ENCODE measurements around the gene ETV5.
A peak's percentile ranks its signal among the peaks of the same experiment; 100 is the strongest.

ETV5 gene

GRCh38 chr3:186108941-186109865 lies at the start of gene ETV5:
TSS of gene ETV5 (minus strand) at chr3:186109089. CDS start at chr3:186105868, 3,221 bp downstream.
- peak within 1 kb of the TSS; percentile 99 for H3K4me2 ChIP-seq (ENCODE audit: low read length)
- H4K20me1 ChIP-seq (ENCODE audit: insufficient read depth, low read length), result peaks cover 23% of the 10 kb centered on the region
- peaks cover 27% of the 10 kb centered on the region for H3K27me3 ChIP-seq (ENCODE audit: low read depth, low read length)
- H3K4me1 ChIP-seq (ENCODE audit: low read length), result peaks cover 52% of the 10 kb centered on the region
- H3K9ac ChIP-seq (ENCODE audit: low read length), result peak within 1 kb of the TSS; percentile 85
- H2AFZ ChIP-seq (ENCODE audit: low read depth, low read length), result peak within 1 kb of the TSS; percentile 93
- H3K79me2 ChIP-seq (ENCODE audit: low read length), result peaks cover 28% of the 10 kb centered on the region
- TF ChIP-seq EZH2phosphoT487 (IDR thresholded peaks at IDR 0.05; ENCODE audit: low read depth) (no peak), CTCF (IDR thresholded peaks at IDR 0.05; ENCODE audit: low read depth, low read length) (no peak)
- peak within 1 kb of the TSS; percentile 92 for H3K4me3 ChIP-seq (ENCODE audit: low read length)
- no peaks in the 10 kb centered on the region for H3K9me3 ChIP-seq (ENCODE audit: insufficient read depth, low read length)
- H3K27ac ChIP-seq (ENCODE audit: low read length), result peak within 1 kb of the TSS; percentile 76
- peaks cover 2% of the 10 kb centered on the region for H3K36me3 ChIP-seq (replicated peaks; ENCODE audit: low read depth, low read length)

GRCh38 chr3:186154641-186155040 lies 45.8 kb upstream of the ETV5 start:
- Histone ChIP-seq H3K4me3 (ENCODE audit: low read length) (no peak overlapping the region), H3K36me3 (replicated peaks; ENCODE audit: low read depth, low read length) (peaks cover 4% of the 10 kb centered on the region), H3K79me2 (ENCODE audit: low read length) (no peaks in the 10 kb centered on the region), H2AFZ (ENCODE audit: low read depth, low read length) (no peak overlapping the region), H3K9ac (ENCODE audit: low read length) (no peak overlapping the region), H3K27me3 (ENCODE audit: low read depth, low read length) (0 out of 2 replicates have a peak, but pooled peaks cover 3% of the 10 kb centered on the region), H3K9me3 (ENCODE audit: insufficient read depth, low read length) (no peaks in the 10 kb centered on the region), H4K20me1 (ENCODE audit: insufficient read depth, low read length) (no peaks in the 10 kb centered on the region), H3K4me2 (ENCODE audit: low read length) (no peak overlapping the region), H3K27ac (ENCODE audit: low read length) (no peak overlapping the region), H3K4me1 (ENCODE audit: low read length) (peaks cover 40% of the 10 kb centered on the region)
- TF ChIP-seq CTCF (IDR thresholded peaks at IDR 0.05; ENCODE audit: low read depth, low read length) (no peak), EZH2phosphoT487 (IDR thresholded peaks at IDR 0.05; ENCODE audit: low read depth) (no peak)

GRCh38 chr3:186152889-186153292 lies 44.0 kb upstream of the ETV5 start:
- Histone ChIP-seq H3K36me3 (replicated peaks; ENCODE audit: low read depth, low read length) (peaks cover 4% of the 10 kb centered on the region), H4K20me1 (ENCODE audit: insufficient read depth, low read length) (no peaks in the 10 kb centered on the region), H3K4me2 (ENCODE audit: low read length) (peak overlapping the region; percentile 100), H3K9ac (ENCODE audit: low read length) (peak overlapping the region; percentile 72), H3K27ac (ENCODE audit: low read length) (peak overlapping the region; percentile 76), H3K9me3 (ENCODE audit: insufficient read depth, low read length) (no peaks in the 10 kb centered on the region), H3K4me3 (ENCODE audit: low read length) (peak overlapping the region; percentile 79), H3K4me1 (ENCODE audit: low read length) (peaks cover 41% of the 10 kb centered on the region), H3K79me2 (ENCODE audit: low read length) (no peaks in the 10 kb centered on the region), H3K27me3 (ENCODE audit: low read depth, low read length) (0 out of 2 replicates have a peak, but pooled peaks cover 3% of the 10 kb centered on the region), H2AFZ (ENCODE audit: low read depth, low read length) (no peak overlapping the region)
- no peak for TF ChIP-seq EZH2phosphoT487 (IDR thresholded peaks at IDR 0.05; ENCODE audit: low read depth)
- no peak for TF ChIP-seq CTCF (IDR thresholded peaks at IDR 0.05; ENCODE audit: low read depth, low read length)

- peak overlapping the region; percentile 92 for H2AFZ ChIP-seq (ENCODE audit: low read depth, low read length)
- no peaks in the 10 kb centered on the region for H3K9me3 ChIP-seq (ENCODE audit: insufficient read depth, low read length)
- H3K27ac ChIP-seq (ENCODE audit: low read length), result peak overlapping the region; percentile 76
- no peaks in the 10 kb centered on the region for H3K79me2 ChIP-seq (ENCODE audit: low read length)
- peak overlapping the region; percentile 79 for H3K4me3 ChIP-seq (ENCODE audit: low read length)
- H3K4me1 ChIP-seq (ENCODE audit: low read length), result peaks cover 41% of the 10 kb centered on the region
- H3K4me2 ChIP-seq (ENCODE audit: low read length), result peak overlapping the region; percentile 100
- TF ChIP-seq EZH2phosphoT487 (IDR thresholded peaks at IDR 0.05; ENCODE audit: low read depth), result no peak
- TF ChIP-seq CTCF (IDR thresholded peaks at IDR 0.05; ENCODE audit: low read depth, low read length), result no peak
- H3K27me3 ChIP-seq (ENCODE audit: low read depth, low read length), result 0 out of 2 replicates have a peak, but pooled peaks cover 3% of the 10 kb centered on the region
- H3K36me3 ChIP-seq (replicated peaks; ENCODE audit: low read depth, low read length), result peaks cover 4% of the 10 kb centered on the region
- H3K9ac ChIP-seq (ENCODE audit: low read length), result peak overlapping the region; percentile 72
- no peaks in the 10 kb centered on the region for H4K20me1 ChIP-seq (ENCODE audit: insufficient read depth, low read length)
Measured at GRCh38 chr3:186152361-186152798, 43.5 kb upstream of the ETV5 start.

All from OCI-LY3 (cell line).